Dedifferentiated amniotic fluid mesenchymal stem cell (primary cell): ENCODE measurements around the gene RNF14.

Experiments used
- DNase-seq: peaks from one replicate; pipeline ENCODE4 v3.0.0-alpha.2; 2016; ENCODE audit errors: extremely low spot score

Gene RNF14

DNA sequence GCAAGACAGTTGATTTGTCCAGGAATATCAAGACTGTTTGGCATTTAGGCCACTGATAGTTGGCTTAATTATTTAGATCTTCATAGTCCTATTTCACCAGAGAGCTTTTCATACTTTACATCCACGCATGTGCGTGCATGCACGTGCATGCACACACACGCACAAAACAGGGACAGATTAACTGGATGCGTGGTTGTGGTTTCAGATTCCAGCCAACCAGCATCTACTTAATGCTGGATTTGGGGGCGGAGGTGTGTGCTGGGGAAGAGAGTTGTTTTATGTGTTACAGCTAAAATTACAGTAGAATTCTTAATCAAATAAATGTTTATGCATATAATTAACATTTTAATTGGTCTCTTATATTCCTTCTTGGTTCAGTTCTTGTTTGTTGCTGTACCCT is 7.3 kb downstream of the RNF14 start:
- DNase-seq = no peak

GRCh38 chr5:141978389-141978788 is 9.5 kb downstream of the RNF14 start:
- no peak for DNase-seq

DNA sequence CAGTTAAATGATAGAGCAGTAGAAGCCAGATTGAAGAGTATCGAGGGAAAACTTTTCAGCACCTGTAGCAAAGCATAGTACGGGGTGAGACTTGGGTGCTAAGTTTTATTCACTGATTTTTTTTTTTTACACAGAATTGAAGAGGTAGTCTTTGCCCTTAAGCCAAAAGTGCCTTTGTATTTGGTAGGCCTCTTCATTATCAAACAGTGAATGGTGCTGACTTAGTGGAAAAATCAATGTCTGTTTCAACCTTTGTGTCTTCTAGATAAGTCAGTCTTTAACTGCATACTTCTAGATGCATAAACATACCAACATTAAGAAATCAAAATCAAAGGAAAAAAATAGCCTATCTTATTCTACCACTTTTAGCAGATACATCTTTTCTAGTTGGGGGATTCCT is 13.7 kb downstream of the RNF14 start:
- no peak for DNase-seq

- DNase-seq = no peak
Observed at GRCh38 chr5:141986072-141986471, 17.2 kb downstream of the RNF14 start.

GRCh38 chr5:141989720-141990119 is 20.8 kb downstream of the RNF14 start:
- no peak for DNase-seq

DNA sequence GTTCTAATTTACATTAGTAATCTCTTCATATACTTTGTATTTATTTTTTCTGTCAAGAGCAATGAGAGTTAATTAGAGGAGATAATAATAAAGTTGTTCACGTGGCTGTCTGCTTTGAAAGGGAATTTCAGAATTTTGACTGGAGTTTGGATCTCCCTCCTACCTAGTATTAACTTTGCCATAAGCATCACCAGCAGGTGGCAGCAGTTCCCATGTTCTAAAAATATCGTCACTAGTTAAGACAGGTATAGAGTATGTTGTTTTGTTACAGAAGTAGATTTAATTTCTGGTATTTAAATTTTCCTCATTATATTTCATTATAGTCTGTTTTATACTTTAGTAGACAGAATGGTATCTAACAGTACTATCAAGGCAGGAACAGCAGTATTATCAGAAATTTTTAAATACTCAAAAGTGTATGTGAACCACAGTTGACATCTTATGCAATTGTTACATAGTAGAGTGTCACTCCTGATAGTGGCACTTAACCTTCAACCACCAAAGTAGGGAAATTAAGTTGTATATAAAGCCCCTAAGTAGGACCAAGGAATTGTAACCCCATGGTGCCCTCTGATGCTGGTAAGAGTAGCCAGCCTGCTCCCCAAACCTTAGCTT is 23.6 kb downstream of the RNF14 start:
- DNase-seq = peak; percentile 58

DNA sequence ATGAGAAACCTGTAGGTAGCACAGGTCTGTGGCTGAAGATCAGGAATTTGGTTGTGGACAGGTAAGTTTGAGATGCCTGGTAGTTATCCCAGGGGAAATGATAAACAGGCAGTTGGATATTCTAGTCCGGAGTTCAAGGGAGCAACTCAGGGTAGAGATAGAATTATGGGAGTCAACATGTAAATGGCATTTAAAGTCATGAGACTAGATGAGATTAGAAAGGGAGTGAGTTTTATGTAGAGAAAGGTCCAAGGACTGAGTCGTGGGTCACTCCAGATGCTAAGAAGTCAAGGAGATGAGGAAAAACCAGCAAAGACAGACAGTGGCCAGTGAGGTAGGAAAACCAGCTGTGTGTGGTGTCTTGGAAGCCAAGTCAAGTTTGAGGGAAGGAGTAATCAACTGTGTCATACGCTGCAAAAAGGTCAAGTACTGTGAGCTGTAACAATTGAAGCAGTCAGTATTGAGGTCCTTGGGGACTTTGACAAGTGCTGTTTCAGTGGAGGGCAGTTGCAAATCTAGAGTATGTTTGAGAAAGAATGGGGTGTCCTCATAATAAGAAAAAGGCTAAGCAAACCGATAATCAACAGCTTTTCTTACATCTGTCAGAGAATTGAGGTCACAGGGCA is 25.7 kb downstream of the RNF14 start:
- no peak for DNase-seq

DNA sequence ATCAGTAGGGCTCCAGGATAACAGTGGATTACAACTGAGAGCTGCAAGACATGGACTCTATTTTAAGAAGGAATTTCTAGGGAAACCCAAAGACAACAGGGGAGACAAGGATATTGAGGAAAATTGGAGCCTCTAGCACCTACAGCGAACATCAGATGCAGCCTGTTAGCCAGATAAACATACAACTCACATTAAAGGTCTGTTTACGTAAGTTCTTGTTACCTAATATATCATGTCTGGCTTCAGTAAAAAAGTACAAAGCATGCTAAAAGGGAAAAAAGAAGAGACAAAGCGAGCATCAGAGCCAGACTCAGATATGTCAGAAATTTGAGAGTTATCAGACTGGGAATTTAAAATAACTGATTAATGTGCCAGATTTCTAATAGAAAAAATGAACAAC is 26.8 kb downstream of the RNF14 start:
- DNase-seq = no peak

- no peak for DNase-seq
Observed at GRCh38 chr5:141997358-141997960, 28.6 kb downstream of the RNF14 start.

DNA sequence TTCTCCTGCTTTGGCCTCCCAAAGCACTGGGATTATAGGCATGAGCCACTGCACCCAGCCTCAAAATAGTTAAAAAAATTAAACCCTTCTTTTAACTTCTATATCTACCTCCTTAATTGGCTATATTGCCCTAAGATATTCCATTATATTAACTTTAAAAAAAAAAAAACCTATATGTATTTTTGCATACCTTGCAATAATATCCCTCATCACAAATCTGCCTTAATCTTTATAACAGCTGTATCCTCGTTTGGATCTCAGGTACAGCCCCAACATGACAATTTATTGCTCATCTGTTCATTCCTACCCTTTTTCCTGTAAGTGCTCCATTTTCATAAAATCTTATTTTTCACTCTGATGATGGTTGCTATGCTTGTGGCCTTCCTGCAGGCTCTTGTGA is 31.3 kb downstream of the RNF14 start:
- DNase-seq = no peak

DNA sequence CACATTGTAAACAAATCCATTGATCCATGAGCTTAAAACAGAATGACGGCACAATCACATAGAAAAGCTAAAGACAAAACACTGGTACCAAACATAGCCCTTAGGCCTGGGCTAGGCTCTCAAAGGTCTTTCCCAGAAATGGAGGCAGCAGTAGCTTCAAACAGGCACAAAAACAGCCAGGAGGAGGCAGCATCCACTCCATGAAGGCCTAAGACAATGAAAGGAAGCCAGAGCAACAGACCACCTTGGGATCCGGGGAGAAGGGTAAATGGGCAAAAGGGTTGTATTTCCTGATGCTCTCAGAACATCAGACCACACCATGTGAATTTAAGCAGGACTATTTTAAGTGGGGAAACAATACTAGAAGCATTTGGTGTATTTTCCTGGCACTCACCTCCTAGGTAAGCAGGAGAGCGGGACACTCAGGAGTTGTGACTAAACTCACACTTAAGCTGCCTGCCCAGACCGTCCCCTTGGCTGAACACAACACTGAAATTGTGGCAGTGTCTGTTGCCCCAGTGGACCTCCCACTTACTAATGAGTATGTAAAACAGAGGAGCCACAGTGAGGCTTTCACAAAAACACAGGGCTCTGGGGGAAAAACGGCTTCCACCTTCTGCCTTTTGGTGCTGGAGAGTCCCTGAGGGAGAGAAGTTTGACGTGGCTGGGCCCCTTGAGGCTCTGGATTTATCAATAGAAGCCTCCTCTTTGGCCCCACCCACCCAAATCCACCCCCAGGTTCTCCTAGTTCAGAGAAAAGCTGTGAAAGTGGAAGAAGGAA is 32.0 kb downstream of the RNF14 start:
- DNase-seq = no peak

DNA sequence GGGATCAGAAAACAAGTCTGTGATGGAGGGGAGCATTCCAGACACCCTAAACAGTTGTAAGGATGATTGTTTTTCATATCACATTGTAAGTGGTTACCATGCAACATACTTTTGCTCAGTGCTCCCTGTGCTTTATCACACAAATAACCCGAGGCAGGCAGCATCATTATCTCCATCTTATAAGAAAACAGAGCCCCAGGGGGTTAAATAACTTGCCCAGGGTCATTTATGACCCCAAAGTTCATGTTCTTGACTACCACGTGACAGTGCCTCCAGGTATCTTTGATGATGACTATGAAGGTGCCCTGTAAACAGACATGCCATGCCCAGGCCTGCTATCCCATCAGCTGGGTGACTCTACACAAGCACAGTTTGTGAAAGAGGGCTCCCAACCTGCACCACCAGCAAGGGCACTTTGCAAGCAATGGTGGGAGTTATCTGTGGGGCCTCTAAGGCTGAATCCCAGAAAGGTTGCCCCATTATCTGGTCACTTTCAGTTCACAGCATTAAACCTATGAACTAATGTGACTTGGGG is 34.4 kb downstream of the RNF14 start:
- DNase-seq = no peak

GRCh38 chr5:142006363-142007236 is 37.7 kb downstream of the RNF14 start:
- DNase-seq = no peak

DNA sequence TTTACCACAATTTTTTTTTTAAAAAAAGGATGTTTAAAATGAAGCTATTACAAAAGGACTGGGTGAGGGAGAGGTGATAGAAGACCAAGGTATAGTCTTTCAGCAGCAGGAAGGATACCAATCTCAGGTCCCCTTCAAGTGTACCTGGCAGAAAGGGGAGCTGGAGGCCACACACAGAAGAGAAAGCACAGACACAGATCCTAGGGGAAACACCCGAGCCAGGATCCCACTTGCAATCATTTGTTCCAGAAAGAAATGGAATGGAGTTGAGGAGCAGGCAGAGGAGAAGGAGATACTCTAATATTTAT is 38.3 kb downstream of the RNF14 start:
- no peak for DNase-seq

DNA sequence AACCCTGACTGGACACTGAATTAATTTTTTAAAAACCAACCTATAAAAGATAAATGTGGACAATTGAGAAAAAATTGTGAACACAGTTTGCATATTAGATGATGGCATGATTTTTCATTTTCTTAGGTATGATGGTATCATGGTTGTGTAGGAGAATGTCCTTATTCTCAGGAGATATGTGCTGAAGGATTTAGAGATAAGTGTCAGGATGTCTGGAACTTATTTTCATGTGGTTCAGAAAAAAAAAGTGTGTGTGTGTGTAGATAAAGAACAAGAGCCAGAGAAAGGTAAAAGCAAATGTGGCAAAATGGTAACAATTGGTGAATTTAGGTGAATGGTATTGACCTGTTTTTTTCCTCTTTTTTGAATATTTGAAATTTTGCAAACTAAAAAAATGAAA is 39.9 kb downstream of the RNF14 start:
- DNase-seq = no peak

DNA sequence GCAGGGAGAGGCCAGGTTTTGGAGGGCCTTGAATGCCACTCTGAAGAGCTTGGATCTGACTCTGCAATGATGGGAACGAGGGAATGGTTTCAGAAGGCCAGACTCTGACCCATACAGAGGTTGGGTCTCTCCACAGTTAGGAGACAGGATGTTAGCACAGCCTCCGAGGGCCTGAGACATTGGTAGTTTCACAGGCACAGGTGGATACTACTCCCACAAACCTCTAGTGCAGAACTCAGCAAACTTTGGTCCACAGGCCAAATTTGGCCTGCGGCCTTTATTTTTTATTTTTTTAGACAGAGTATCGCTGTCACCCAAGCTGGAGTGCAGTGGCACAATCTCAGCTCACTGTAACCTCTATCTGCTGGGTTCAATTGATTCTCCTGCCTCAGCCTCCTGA is 41.0 kb downstream of the RNF14 start:
- DNase-seq = no peak

GRCh38 chr5:142011572-142012185 is 42.8 kb downstream of the RNF14 start:
- DNase-seq = no peak

GRCh38 chr5:142012186-142012785 is 43.4 kb downstream of the RNF14 start:
- DNase-seq = no peak

DNA sequence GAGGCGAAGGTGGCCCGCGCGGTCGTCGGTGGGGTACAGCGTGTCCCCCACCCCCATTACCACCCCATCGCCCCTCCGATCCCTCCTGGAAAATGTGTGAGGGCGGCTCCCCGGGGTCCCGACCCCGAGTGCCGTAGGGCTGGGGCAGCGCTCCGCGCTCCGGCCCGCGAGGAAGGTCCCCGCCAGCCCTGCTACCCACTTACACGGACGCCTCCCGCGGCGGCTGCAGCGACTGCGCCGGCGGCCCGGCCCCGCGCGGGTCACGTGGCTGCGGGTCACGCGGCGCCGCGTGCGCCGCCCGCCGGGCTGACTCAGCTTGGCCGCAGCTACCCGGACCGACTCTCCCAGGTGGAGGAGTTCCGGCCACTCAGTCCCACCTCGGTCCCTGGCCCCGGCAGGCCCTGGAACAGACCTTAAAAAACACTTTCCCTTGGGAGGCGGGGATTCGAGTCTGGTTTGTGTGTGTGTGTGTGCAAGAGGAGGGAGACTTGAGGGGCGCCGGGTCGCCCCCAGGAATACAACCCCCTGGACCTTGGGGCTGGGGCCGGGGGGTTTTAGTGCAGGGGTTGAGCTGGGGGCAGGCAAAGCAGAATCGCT is 44.0 kb downstream of the RNF14 start, which contains the start of gene GNPDA1:
Gene GNPDA1, minus strand, starts transcription at position 236 of the 597 bp plus-strand sequence. CDS start 992 bp downstream, outside the sequence.
- DNase-seq = peak; percentile 54
